22Rv1 (cell line): ENCODE data around the gene GUK1.

Experiments used
- H3K27ac ChIP-seq: fragments of 450-650 bp; 2 replicates; pipeline ENCODE4 v1.5.1; 2017
- ZFX ChIP-seq: fragments of 450-650 bp; IDR thresholded peaks from 2 replicates; pipeline ENCODE4 v1.6.1; 2017; ENCODE audit warnings: antibody characterized with exemption, borderline replicate concordance
- TF ChIP-seq, protein P1 (sequence below): fragments of 450-650 bp; IDR thresholded peaks from 2 replicates; pipeline ENCODE4 v1.5.1; 2017; ENCODE audit warnings: mild to moderate bottlenecking

Gene GUK1

DNA sequence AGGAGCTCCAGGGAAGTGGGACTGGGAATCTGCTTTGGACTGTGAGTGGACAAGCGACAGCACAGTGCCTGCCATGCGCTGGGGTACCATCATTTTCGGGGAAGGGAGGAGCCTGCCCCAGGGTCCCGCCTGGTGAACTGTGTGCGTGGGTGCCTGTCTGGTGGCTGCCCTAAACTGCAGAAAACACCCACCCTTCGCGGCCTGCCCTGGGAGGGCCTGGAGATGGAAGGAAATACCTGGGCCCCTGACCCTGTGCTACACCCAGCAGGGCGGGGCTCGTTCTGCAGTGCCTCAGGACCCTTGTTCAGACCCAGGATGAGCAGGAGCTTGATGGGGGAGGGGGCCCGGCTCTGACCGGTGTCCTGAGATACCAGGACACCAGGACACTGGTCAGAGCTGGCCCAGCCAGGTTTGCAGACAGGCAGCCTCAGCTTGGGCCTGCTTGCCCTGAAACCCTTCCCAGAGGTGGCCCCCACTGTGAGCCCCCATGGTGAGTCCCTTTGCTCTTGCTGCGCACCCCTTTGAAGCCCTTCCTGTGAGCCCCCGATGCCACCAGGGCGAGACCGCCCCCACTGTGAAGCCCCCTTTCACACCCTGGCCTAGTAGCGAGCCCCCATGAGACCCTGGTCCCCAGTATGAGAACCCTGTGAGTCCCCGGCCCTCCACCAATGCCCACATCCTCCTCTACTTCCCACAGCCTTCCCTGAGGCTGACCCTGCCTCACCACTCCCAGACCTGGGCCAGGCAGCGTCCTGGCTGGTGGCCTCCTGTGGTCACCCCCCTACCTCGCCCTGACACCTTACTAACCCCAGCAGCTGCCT lies 12.2 kb downstream of the GUK1 start:
- TF ChIP-seq, protein P1, sequence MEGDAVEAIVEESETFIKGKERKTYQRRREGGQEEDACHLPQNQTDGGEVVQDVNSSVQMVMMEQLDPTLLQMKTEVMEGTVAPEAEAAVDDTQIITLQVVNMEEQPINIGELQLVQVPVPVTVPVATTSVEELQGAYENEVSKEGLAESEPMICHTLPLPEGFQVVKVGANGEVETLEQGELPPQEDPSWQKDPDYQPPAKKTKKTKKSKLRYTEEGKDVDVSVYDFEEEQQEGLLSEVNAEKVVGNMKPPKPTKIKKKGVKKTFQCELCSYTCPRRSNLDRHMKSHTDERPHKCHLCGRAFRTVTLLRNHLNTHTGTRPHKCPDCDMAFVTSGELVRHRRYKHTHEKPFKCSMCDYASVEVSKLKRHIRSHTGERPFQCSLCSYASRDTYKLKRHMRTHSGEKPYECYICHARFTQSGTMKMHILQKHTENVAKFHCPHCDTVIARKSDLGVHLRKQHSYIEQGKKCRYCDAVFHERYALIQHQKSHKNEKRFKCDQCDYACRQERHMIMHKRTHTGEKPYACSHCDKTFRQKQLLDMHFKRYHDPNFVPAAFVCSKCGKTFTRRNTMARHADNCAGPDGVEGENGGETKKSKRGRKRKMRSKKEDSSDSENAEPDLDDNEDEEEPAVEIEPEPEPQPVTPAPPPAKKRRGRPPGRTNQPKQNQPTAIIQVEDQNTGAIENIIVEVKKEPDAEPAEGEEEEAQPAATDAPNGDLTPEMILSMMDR, result no peak
- TF ChIP-seq ZFX, result no peak
- no peak overlapping the region for H3K27ac ChIP-seq

DNA sequence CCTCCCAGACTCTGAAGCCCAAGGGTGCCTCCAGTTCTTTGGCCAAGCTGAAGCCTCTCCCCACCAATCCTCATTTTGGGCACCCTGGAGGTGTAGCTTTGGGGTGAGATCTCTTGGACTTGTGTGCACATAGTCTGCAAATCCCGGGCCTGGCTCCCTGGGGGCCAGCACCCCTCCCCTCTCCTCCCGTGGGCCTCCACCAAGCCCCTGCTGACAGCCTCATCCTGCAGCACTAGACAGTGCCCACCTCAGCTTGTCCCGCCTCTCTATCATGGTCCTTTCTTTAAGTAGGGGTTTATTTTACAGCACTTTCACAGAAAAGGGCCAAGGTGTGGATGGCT lies 12.8 kb downstream of the GUK1 start:
- TF ChIP-seq ZFX, result no peak
- H3K27ac ChIP-seq, result no peak overlapping the region

DNA sequence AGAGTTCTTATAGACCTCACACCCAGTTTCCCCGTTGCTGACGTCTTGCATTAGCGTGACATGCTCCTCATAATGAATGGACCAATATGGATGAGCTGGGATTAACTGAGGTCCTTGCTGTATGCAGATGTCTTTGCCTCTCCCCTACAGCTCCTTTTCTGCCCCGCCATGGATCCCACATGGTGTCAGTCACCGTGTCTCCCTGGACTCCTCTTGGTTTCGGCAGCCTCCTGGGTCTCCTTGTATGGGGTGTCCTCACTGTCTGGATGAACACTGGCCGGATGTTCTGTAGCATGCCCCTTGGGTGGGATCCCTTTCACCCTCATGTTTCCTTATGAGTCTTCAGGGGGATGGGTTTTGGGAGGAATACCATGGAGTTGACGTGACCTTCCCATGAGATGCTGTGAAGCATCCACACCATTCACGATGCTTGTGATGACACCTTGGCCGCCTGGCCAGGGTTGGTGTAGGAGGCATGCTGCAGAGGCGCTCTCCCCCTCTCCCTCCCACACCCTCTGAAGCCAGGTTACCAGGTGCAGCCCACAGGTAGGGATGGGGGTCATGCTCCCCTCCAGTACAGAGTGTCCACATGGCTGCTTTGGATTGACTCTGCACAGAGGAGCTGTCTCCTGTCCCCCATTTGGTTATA lies 14.1 kb downstream of the GUK1 start:
- TF ChIP-seq ZFX, result no peak
- TF ChIP-seq, protein P1, result no peak
- no peak overlapping the region for H3K27ac ChIP-seq

DNA sequence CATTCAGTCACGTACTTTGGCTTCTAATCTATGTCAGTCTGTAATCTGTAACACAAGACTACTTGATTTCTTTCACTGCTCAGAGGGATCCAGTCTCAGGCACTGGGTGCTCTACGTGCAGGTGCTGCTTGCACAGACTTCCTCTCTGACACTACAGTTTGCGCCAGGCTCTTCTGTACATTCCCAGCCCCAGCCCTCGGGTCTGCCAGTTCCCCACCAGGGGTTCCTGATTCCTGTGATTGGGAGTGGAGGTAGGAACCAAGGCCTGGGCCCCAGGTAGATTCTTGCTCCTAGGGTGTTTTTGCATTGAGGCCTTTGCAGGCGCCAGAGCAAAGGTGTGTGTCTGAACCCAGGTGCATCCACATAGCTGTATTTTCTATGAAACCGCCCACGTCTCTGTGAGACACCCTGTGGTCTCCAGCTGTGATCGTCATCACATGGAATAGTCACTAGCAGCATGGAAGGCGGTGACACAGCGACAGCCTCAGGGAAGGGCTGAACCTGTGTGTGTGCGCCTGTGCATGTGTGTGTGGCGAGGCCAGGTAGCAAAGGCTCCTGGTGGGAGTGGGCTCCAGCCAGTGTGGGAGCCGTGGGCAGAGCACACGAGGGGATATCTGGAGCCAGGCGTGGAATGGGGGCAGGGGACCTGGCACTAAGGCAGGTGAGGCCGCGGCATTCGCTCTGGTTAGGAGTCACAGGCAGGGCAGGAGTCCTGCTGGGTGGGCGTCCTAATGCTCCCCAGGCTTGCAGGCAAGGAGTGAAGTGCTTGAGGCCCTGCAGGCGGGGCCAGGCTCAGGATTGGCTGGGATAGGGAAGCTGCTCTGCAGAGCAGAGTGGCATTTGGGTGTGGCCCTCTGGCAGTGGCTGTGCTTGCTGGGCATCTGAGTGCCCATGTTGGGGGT lies 14.8 kb downstream of the GUK1 start:
- 0 out of 2 replicates have a peak overlapping the region, but pooled peaks have one; percentile 4 for H3K27ac ChIP-seq
- TF ChIP-seq, protein P1, result no peak
- no peak for TF ChIP-seq ZFX

DNA sequence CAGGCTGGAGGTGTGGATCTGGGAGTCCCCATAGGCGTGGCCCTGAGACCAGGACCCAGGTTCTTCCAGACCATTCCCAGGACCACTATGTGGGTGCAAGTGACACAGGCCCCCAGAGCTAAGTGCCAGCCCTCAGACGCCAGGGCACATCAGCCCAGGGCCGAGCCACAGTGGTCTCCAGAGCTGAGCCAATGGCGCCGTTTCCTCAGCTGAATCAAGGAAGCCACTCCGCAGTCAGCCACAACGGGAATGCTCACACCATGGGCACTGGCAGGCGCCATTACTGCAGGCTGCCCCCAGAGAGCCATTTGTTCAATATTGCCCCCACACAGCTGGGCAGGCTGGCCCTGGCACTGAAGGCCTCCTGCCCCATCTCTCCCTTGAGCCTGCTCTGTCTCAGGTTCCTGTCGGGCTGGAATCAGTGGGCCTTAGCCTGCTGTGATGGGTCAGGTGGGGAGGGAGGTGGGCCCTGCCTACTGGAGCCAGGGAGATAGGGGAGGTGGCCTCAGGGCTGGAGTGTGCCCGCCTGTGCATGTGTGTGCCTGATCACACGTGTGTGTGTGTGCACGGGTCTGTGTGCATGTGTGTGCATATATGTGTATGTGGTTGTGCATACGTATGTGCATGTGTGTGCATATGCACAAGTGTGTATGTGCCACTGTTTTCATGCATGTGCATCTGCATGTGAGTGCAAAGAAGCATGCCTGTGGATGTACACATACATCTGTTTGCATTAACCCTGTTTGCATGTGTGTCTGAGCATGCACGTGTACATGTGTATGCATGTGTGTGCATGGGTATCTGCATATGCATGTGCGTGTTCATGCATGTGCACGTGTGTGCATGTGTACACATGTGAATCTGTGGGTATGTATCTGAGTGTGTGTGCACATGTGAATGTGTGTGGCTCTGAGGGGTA lies 15.8 kb downstream of the GUK1 start:
- no peak overlapping the region for H3K27ac ChIP-seq
- TF ChIP-seq, protein P1, result no peak
- no peak for TF ChIP-seq ZFX

DNA sequence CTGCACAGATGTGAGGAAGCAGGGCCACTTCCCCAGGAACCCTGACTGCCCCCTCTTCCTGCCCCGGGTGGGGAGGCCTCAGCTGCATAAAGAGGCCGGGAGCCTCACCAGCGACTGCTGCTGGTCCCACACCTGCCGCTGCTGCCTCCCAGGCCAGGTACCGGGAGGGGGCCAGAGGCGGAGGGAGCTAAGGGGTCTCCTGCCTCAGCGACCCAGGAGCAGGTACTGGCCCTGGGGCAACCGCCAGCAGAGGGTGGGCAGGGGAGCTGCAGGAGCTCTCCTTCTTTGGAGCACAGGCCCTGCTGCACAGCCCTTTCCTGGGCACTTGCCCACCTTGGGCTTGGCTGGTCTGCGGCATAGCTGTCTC lies 16.4 kb downstream of the GUK1 start:
- no peak overlapping the region for H3K27ac ChIP-seq
- TF ChIP-seq, protein P1, result no peak
- no peak for TF ChIP-seq ZFX
